ENCODE data around the gene DZIP1.

- no peak for TF ChIP-seq KDM1A (CRISPR knock-in tag; IDR thresholded peaks at IDR 0.05)
- no peak for TF ChIP-seq MAZ (IDR thresholded peaks at IDR 0.05; ENCODE audit: borderline replicate concordance, low read depth, low read length)
- TF ChIP-seq MAZ (CRISPR knock-in tag; IDR thresholded peaks at IDR 0.05; ENCODE audit: low read depth), result no peak
- no peak for TF ChIP-seq NR2F6 (IDR thresholded peaks at IDR 0.05)
- TF ChIP-seq NR2F6 (CRISPR knock-in tag; IDR thresholded peaks at IDR 0.05), result no peak
- no peak for TF ChIP-seq ZBTB49 (CRISPR knock-in tag; IDR thresholded peaks at IDR 0.05; ENCODE audit: borderline replicate concordance)
- TF ChIP-seq POLR2AphosphoS5 (IDR thresholded peaks at IDR 0.05; ENCODE audit: low read depth, low read length), result no peak
- TF ChIP-seq, protein P1, sequence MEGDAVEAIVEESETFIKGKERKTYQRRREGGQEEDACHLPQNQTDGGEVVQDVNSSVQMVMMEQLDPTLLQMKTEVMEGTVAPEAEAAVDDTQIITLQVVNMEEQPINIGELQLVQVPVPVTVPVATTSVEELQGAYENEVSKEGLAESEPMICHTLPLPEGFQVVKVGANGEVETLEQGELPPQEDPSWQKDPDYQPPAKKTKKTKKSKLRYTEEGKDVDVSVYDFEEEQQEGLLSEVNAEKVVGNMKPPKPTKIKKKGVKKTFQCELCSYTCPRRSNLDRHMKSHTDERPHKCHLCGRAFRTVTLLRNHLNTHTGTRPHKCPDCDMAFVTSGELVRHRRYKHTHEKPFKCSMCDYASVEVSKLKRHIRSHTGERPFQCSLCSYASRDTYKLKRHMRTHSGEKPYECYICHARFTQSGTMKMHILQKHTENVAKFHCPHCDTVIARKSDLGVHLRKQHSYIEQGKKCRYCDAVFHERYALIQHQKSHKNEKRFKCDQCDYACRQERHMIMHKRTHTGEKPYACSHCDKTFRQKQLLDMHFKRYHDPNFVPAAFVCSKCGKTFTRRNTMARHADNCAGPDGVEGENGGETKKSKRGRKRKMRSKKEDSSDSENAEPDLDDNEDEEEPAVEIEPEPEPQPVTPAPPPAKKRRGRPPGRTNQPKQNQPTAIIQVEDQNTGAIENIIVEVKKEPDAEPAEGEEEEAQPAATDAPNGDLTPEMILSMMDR (CRISPR knock-in tag; IDR thresholded peaks at IDR 0.05), result no peak
- TF ChIP-seq NR2F1 (CRISPR knock-in tag; IDR thresholded peaks at IDR 0.05), result no peak
- no peak for TF ChIP-seq GTF2F1 (IDR thresholded peaks at IDR 0.05; ENCODE audit: low read length)
- TF ChIP-seq CREB1 (IDR thresholded peaks at IDR 0.05), result no peak
- no peak for TF ChIP-seq CREB1 (CRISPR knock-in tag; IDR thresholded peaks at IDR 0.05)
- no peak for TF ChIP-seq CREM (IDR thresholded peaks at IDR 0.05)
- no peak for TF ChIP-seq CREM (CRISPR knock-in tag; IDR thresholded peaks at IDR 0.05)
- TF ChIP-seq ZBTB14 (CRISPR knock-in tag; IDR thresholded peaks at IDR 0.05), result no peak
- TF ChIP-seq MEIS1 (CRISPR knock-in tag; IDR thresholded peaks at IDR 0.05; ENCODE audit: borderline replicate concordance), result no peak
These were observed 23.5 kb downstream of the DZIP1 start for GRCh38 chr13:95620825-95621498.

Data from HepG2 (cell line).